MM.1S (cell line): ENCODE measurements around the gene MOBP.

Source experiments
- EZH2 ChIP-seq: fragments of 300-600 bp; sonication (generic); optimal IDR thresholded peaks from 2 replicates; pipeline ENCODE3; 2017; ENCODE audit warnings: low read depth, mild to moderate bottlenecking, antibody characterized with exemption, low read length, mixed read lengths
- EZH2phosphoT487 ChIP-seq: fragments of 300-600 bp; sonication (generic); IDR thresholded peaks from 2 replicates; pipeline ENCODE4 v1.6.1; 2018; ENCODE audit warnings: antibody characterized with exemption, low read length
- TF ChIP-seq, protein P1 (sequence below): fragments of 300-600 bp; sonication (generic); IDR thresholded peaks from 2 replicates; pipeline ENCODE4 v1.5.1; 2016; ENCODE audit warnings: antibody characterized with exemption, low read length, mixed read lengths

DNA sequence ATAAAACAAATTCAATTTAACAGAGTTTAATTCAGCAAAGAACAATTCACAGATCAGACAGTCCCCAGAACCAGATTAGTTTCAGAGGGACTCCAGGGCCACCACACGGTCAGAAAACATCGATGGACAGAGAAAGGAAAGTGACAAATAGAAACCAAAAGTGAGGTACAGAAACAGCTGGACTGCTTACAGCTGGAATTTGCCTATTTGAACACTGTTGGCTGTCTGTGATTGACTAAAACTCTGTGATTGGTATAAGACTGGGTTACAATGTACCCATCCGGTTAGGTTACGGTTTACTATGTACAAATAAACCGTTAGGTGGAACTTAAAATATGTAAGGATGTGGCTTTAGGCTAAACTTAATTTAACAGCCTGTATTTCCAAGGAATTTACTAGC is 30.3 kb downstream of the MOBP start:
- TF ChIP-seq, protein P1, sequence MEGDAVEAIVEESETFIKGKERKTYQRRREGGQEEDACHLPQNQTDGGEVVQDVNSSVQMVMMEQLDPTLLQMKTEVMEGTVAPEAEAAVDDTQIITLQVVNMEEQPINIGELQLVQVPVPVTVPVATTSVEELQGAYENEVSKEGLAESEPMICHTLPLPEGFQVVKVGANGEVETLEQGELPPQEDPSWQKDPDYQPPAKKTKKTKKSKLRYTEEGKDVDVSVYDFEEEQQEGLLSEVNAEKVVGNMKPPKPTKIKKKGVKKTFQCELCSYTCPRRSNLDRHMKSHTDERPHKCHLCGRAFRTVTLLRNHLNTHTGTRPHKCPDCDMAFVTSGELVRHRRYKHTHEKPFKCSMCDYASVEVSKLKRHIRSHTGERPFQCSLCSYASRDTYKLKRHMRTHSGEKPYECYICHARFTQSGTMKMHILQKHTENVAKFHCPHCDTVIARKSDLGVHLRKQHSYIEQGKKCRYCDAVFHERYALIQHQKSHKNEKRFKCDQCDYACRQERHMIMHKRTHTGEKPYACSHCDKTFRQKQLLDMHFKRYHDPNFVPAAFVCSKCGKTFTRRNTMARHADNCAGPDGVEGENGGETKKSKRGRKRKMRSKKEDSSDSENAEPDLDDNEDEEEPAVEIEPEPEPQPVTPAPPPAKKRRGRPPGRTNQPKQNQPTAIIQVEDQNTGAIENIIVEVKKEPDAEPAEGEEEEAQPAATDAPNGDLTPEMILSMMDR = no peak
- no peak for TF ChIP-seq EZH2
- no peak for TF ChIP-seq EZH2phosphoT487
